ENCODE results near the gene ARHGEF16. TPM values are rescaled to one million over a fixed set of nuclear protein-coding genes. Genes with fewer than 3 reads are reported as not detected.

ARHGEF16 gene
- total RNA-seq, 2 experiments from 2014 or later: not detected

DNA sequence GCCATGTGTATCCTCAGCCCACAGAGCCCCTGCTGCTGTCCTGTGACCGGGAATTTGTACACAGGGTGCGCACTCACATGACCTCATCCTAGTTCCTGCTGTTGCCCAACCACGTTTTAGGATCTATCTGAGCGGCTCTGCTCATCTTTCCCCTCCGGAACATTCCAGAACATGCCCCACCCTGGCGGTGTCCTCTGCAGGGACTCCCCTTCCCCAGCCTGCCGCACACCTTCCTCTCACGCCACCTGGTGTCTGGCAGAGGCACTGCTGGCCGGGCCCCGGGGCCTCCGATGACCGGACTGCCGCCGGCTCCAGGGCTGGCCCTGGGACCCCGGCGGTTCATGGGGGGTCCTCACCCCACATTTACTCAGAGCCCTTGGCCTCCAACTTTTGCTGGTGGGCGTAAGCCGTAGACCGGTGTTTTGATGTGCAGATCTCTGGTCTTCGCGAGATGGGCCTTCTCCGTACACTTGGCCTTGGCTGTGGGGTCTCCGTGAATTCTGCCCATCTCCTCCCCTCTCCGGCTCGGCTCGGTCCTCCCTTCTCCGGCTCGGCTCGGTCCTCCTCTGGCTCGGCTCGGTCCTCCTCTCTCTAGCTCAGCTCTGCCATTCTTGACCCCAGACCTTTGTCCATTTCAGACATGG lies 29.5 kb downstream of the ARHGEF16 start:
- POLR2A ChIA-PET: no interaction called here

DNA sequence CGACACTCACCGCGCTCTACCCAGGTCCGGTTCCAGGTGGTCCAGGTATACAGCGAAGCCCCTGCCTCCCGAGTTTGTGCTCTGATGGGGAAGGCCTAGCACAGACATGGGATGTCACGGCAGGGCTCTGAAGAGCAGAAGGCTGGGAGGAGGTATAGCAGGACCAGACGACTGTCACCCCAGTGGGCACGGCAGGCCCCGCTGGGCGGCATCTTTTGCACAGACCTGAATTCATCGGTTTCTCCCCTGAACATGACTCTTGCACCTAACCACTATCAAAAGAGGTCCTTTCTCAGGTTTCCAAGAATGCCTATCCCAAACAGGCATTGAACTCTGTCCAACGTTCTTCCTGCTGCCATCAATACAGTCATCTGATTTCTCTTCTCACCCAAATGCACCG lies 30.6 kb downstream of the ARHGEF16 start:
- CTCF ChIA-PET: interaction anchor here (1.0 kb wide), 1 partner anchor 134 kb away, joined by 3 read pairs; no protein-coding TSS in a partner anchor
- no peaks in the 10 kb centered on the region for H3K36me3 Mint-ChIP-seq (ENCODE audit: low read depth)
- H3K27ac Mint-ChIP-seq: no peak overlapping the region
- H3K4me3 Mint-ChIP-seq: no peak overlapping the region
- POLR2A ChIA-PET: no interaction called here
- H3K9me3 Mint-ChIP-seq: peaks cover 6% of the 10 kb centered on the region
- DNase-seq: no peak
- H3K4me1 Mint-ChIP-seq: no peaks in the 10 kb centered on the region
- no peaks in the 10 kb centered on the region for H3K27me3 Mint-ChIP-seq

More for the DNA sequence above, 29.5 kb downstream of the ARHGEF16 start:
- H3K4me3 Mint-ChIP-seq: no peak overlapping the region
- no peaks in the 10 kb centered on the region for H3K27me3 Mint-ChIP-seq
- no peaks in the 10 kb centered on the region for H3K4me1 Mint-ChIP-seq
- H3K36me3 Mint-ChIP-seq (ENCODE audit: low read depth): no peaks in the 10 kb centered on the region
- H3K27ac Mint-ChIP-seq: no peak overlapping the region
- peak; percentile 50 for DNase-seq
- CTCF ChIA-PET: interaction anchor here (1.0 kb wide), 1 partner anchor 135 kb away, joined by 3 read pairs; no protein-coding TSS in a partner anchor
- peaks cover 4% of the 10 kb centered on the region for H3K9me3 Mint-ChIP-seq

DNA sequence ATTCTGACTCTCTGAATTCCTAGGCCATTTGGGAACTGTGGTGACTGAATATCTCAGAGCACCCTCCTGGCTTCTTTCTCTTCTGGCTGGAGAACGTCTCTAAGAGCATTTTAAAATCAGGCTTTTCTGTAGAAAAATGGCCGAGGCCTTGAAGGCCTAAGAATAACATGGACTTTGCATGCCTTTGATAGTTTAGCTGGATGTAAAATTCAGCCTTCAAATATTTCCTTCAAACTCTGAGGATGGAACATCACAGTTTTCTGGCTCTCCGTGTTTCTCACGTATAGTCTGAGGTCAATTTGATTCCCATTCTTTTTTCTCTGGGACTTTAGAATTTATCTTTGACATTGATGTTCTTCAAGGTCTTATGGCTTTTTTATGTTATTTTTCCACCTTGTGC lies 34.0 kb downstream of the ARHGEF16 start:
- no peaks in the 10 kb centered on the region for H3K27me3 Mint-ChIP-seq
- CTCF ChIA-PET: no interaction called here
- no peak for DNase-seq
- POLR2A ChIA-PET: no interaction called here
- H3K9me3 Mint-ChIP-seq: peaks cover 6% of the 10 kb centered on the region
- H3K36me3 Mint-ChIP-seq (ENCODE audit: low read depth): no peaks in the 10 kb centered on the region
- peaks cover 4% of the 10 kb centered on the region for H3K4me1 Mint-ChIP-seq
- no peak overlapping the region for H3K27ac Mint-ChIP-seq
- no peak overlapping the region for H3K4me3 Mint-ChIP-seq

DNA sequence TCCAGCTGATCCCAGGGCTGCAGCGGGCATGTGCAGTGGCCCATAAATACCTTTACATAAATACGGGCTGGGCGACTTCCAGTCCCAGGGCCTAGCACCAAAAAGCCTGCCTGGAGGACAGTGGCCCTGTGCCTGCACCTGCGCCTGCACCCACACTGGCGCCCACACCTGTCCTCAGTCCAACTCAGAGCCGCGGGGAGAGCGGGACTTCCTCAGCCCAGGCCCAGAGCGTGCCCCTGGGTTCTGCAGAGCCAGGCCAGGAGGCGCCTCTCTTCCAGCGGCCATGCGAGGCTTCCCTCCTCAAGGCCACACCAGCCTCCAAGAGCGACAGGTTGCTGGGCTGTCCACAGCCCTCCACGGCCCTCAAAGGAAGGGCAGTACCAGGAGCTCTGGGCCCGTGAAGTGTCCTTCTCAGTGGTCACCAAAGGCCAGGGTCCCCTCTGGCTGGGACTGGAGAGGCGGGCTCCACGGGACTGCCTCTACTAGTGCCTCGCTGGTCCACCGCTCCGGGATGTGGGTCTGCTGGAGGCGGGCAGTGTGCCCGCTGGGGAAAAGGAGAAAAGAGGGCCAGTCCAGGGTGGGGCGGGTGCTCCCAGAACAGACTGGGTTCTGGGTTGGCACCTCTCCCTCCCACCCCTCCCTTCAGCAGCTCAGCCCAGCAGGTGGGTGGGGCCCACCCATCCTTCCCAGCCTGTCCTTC lies 35.7 kb downstream of the ARHGEF16 start:
- no peak for DNase-seq
- no peaks in the 10 kb centered on the region for H3K27me3 Mint-ChIP-seq
- peaks cover 6% of the 10 kb centered on the region for H3K9me3 Mint-ChIP-seq
- CTCF ChIA-PET: interaction anchor here (1.0 to 1.4 kb wide), 5 partner anchors 10 to 230 kb away, joined by 3 to 4 read pairs (median 4); partner anchors contain the start of gene WRAP73
- no peak overlapping the region for H3K27ac Mint-ChIP-seq
- no peak overlapping the region for H3K4me3 Mint-ChIP-seq
- peaks cover 4% of the 10 kb centered on the region for H3K4me1 Mint-ChIP-seq
- no peaks in the 10 kb centered on the region for H3K36me3 Mint-ChIP-seq (ENCODE audit: low read depth)
- POLR2A ChIA-PET: no interaction called here

DNA sequence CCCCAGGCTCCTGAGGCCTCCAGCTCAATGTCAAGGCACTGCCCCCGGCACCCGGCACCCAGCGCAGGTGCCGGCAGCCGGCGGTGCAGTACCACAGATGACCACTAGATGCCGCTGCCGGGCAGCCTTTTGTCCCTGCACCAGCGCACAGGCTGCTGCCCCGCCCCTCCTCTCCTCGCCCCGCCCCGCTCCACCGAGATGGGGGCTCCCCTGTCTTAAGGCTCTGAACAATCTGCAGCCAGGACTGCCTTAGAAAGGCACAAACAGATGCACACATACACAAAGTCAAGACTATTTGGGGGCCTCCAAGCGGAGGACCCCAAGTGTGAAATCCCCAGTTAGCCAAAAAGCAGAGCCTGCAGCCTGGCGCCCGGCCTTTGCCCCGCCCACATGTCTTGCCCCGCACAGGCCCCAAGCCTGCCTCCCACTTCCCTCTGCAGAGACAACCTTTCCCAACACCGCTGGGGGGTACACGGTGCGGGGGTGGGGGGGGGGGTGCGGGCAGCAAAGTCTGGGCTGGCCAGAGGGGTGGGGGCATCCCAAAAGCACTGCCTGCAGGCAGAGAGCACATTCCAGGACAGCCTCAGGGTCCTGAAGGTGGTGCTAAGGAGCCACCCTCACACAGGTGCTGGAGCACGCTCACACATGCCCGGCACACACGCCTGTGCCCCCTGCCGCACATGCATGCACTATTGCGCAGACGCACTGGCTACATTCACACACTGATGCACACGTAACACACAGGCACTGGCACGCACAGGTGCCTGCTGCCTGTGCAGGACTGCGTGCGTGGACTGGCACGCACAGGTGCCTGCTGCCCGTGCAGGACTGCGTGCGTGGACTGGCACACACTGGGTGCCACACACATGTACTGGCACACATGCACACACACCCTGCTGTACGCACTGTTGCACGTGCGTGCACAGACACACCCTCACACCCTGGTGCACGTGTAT lies 37.1 kb downstream of the ARHGEF16 start:
- peak; percentile 82 for DNase-seq
- CTCF ChIA-PET: interaction anchor here (1.0 to 1.4 kb wide), 5 partner anchors 9 to 229 kb away, joined by 3 to 4 read pairs (median 4); partner anchors contain the start of gene WRAP73
- Mint-ChIP-seq H3K4me1 (peaks cover 4% of the 10 kb centered on the region), H3K27me3 (no peaks in the 10 kb centered on the region), H3K36me3 (ENCODE audit: low read depth) (no peaks in the 10 kb centered on the region), H3K4me3 (no peak overlapping the region), H3K9me3 (peaks cover 6% of the 10 kb centered on the region), H3K27ac (no peak overlapping the region)
- POLR2A ChIA-PET: no interaction called here

DNA sequence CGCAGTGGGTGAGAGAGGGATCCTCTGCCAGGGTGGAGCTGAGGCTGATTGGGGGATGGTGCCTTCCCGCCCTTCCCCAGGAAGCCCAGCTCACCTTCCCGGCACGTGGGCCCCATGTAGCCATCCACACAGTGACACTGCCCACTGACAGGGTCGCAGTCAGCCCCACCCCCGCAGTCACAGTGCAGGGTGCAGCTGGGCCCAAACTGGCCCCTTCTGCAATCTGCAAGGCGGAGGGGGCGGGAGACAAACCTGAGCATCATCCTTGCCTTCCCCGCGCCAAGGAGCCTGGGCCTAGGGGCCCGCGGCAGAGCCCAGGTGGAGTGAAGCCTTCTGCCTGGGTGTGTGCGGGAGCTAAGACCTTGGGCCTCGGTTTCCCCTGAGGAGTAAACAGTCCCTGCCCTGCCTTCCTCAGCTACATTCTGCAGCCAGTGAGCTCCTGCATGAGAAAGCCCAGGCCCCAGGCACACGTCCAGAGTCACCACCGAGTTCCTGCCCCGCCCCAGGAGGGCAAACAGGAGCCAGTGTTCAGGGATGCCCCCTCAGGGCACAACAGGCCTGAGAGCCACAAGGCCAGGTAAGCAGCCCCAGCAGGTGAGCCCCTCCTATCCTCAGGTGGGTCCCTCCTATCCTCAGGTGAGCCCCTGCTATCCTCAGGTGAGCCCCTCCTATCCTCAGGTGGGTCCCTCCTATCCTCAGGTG lies 38.2 kb downstream of the ARHGEF16 start:
- ChIA-PET POLR2A (no interaction called here), CTCF (interaction anchor here (1.6 kb wide), 1 partner anchor 126 kb away, joined by 6 read pairs; no protein-coding TSS in a partner anchor)
- Mint-ChIP-seq H3K27me3 (no peaks in the 10 kb centered on the region), H3K27ac (no peak overlapping the region), H3K4me1 (peaks cover 4% of the 10 kb centered on the region), H3K36me3 (ENCODE audit: low read depth) (no peaks in the 10 kb centered on the region), H3K4me3 (no peak overlapping the region), H3K9me3 (peaks cover 6% of the 10 kb centered on the region)
- DNase-seq: no peak

DNA sequence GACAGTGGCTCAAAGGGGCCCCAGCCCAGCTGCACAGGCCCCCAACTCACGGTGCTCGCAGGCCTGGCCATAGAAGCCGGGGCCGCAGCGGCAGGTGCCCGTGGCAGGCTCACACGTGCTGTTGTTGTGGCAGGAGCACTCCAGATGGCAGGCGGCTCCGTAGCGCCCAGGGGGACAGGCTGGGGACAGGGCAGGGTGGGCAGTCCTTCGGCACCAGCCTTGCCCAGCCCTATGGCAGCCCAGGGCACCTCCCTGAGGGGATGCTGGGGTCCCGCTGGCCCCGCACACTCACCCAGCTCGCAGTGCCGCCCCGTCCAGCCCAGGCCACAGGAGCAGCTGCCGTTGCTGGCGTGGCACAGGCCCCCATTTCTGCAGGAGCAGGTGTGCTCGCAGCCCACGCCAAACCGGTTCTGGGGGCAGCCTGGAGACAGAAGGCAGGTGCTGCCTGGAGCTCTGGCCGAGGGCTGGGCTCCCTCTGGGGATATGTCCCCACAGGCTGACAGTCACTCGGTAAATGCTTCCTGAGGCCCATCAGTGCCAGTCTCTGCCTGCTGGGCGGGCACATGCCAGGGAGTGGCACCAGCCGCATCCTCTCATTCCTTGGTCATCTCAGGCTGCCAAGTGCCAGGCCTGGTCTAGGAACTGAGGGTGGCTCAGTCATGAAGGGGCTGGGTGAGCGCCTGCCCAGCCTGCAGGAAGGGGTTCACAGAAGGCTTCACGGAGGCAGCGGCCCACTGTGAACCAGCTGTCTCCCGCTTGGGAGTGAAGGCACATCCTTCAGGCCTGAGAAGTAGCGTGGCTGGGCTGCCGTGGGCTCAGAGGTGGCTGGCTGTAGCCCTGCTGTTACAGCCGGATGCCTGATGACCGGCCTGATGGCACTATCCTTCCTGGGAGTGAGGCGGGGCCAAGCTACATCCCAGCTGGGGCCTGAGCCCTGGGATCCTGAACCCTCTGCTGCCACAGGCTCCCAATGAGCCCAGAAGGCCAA lies 40.1 kb downstream of the ARHGEF16 start:
- Mint-ChIP-seq H3K4me1 (peaks cover 4% of the 10 kb centered on the region), H3K27ac (no peak overlapping the region), H3K27me3 (no peaks in the 10 kb centered on the region), H3K9me3 (no peaks in the 10 kb centered on the region), H3K4me3 (no peak overlapping the region), H3K36me3 (ENCODE audit: low read depth) (no peaks in the 10 kb centered on the region)
- ChIA-PET CTCF (interaction anchor here (0.7 to 1.0 kb wide), 3 partner anchors 24 to 230 kb away, joined by 3 read pairs; no protein-coding TSS in a partner anchor), POLR2A (no interaction called here)
- no peak for DNase-seq

DNA sequence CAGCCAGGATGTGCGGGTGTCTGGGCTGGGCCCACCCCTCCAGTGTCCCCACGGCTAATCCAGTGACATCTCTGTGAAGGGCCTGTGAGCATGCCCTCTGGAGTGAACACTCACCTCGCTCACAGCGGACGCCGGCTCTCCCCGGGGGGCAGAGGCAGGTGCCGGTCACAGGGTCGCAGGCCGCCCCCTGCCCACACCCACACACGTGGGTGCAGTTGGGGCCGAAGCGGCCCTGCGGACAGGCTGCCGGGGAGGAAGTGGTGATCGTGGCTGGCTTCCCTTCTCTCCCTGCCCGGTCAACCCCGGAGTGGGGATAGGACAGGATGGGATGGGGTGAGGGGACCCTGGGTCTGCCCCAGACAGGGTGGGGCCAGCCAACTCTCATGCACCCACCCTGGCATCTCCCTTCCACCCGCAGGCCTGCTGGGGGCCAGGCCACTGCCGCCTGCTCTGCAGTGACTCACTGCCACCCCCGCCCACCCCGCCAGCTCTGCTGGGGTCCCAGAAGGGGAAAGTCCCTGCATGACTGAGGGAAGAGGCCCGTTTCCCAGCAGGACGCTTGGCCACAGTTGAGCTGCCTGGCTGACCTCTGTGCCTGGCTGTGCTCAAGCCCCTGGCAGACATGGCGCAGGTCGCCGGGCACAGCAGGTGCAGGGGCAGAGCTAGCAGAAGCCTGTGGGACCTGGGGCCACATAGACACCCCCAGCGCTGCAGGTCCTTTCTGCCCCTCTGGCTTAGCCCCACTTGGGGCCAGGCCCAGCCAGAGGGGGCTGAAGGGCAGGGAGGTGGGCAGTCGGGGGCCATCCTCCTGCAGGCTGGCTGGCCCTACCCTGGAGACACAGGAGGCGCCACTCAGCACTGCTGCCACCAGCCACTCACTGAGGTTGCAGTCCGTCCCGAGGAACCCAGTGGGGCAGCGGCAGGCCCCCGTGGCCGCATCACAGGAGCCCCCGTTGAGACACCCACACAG lies 41.6 kb downstream of the ARHGEF16 start:
- ChIA-PET POLR2A (no interaction called here), CTCF (interaction anchor here (0.5 kb wide), 1 partner anchor 11 kb away, joined by 3 read pairs; no protein-coding TSS in a partner anchor)
- no peaks in the 10 kb centered on the region for H3K9me3 Mint-ChIP-seq
- DNase-seq: no peak
- H3K36me3 Mint-ChIP-seq (ENCODE audit: low read depth): no peaks in the 10 kb centered on the region
- no peak overlapping the region for H3K27ac Mint-ChIP-seq
- H3K27me3 Mint-ChIP-seq: no peaks in the 10 kb centered on the region
- peaks cover 4% of the 10 kb centered on the region for H3K4me1 Mint-ChIP-seq
- no peak overlapping the region for H3K4me3 Mint-ChIP-seq

DNA sequence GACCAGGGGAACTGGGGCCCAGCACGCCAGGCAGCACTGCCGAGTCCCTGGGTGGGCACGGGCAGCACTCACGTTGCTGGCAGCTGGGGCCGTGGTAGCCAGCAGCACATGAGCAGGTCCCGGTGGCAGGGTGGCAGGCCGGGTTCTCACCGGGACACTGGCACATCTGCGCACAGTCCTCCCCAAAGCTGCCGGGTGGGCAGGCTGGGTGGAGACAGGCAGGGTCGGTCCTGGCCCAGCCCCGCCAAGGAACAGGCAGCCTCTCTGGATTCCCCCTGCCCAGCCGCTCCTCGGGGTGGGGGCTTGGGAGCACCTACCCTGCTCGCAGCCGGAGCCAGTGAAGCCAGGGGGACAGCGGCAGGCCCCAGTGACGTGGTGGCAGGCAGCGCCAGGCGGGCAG lies 42.5 kb downstream of the ARHGEF16 start:
- DNase-seq: no peak
- Mint-ChIP-seq H3K9me3 (no peaks in the 10 kb centered on the region), H3K27ac (no peak overlapping the region), H3K36me3 (ENCODE audit: low read depth) (no peaks in the 10 kb centered on the region), H3K4me1 (no peaks in the 10 kb centered on the region), H3K4me3 (no peak overlapping the region), H3K27me3 (no peaks in the 10 kb centered on the region)
- POLR2A ChIA-PET: no interaction called here
- CTCF ChIA-PET: no interaction called here

DNA sequence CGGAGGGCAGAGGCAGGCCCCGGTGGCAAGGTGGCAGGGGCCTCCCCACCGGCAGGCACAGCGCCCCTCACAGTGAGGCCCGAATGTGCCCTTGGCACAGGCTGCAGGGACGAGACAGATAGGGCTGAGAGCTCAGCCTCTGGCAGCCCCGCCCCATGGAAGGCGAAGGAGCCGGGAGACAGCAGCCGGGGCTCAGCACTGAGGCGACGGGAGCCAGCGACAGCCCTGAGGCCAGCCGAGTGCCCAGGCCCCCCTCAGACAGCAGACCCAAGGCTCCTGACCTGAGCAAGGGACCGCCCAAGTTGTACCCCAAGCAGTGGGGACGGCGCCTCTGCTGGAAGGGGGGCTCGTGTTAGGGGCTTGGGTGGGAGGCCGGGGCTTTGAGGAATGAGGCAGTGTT lies 43.1 kb downstream of the ARHGEF16 start:
- ChIA-PET CTCF (no interaction called here), POLR2A (no interaction called here)
- no peaks in the 10 kb centered on the region for H3K4me1 Mint-ChIP-seq
- H3K4me3 Mint-ChIP-seq: no peak overlapping the region
- no peak overlapping the region for H3K27ac Mint-ChIP-seq
- H3K9me3 Mint-ChIP-seq: no peaks in the 10 kb centered on the region
- H3K27me3 Mint-ChIP-seq: no peaks in the 10 kb centered on the region
- no peak for DNase-seq
- H3K36me3 Mint-ChIP-seq (ENCODE audit: low read depth): no peaks in the 10 kb centered on the region
